HEK293 (cell line): ENCODE data around the gene NOL4L.

ENCODE experiments used
- CTCF ChIA-PET: fragments of 350-600 bp; formaldehyde crosslinking; extraction: SDS; loops from one replicate; lab custom pipeline; 2021; ENCODE audit warnings: antibody characterized with exemption; lab: Yijun Ruan, JAX
- POLR2A ChIA-PET: fragments of 300-600 bp; formaldehyde crosslinking; extraction: SDS; loops from one replicate; lab custom pipeline; 2020; ENCODE audit warnings: antibody characterized with exemption, inconsistent platforms; lab: Yijun Ruan, JAX
- H3K27ac ChIP-seq: fragments of 200-500 bp; sonication (Bioruptor generic); 2 replicates; pipeline ENCODE4 v1.5.1; 2014; ENCODE audit warnings: low read depth, low read length, control low read depth, inconsistent platforms; ENCODE audit errors: extremely low read depth
- H3K36me3 ChIP-seq, 2 experiments: fragments of 200-500 bp in 1 of 2; sonication (Bioruptor generic) in 1 of 2; 1 replicate in 1 of 2; 2 replicates in 1 of 2; pipeline ENCODE4 v1.5.1; 2014 to 2017; ENCODE audit warnings: inconsistent platforms in 2 of 2, low read length in 2 of 2; ENCODE audit not compliant: control insufficient read depth in 2 of 2, insufficient read depth in 1 of 2
- H3K4me1 ChIP-seq: fragments of 200-500 bp; sonication (Bioruptor generic); 2 replicates; pipeline ENCODE4 v1.5.1; 2014; ENCODE audit warnings: mild to moderate bottlenecking, low read length, inconsistent platforms; ENCODE audit not compliant: control insufficient read depth, insufficient read depth
- H3K4me3 ChIP-seq: 2 replicates; pipeline ENCODE4 v1.5.1; 2011; ENCODE audit warnings: low read depth, mild to moderate bottlenecking, control low read depth, low read length, moderate library complexity
- H3K9me3 ChIP-seq: fragments of 200-500 bp; sonication (Bioruptor generic); 2 replicates; pipeline ENCODE4 v1.5.1; 2014; ENCODE audit warnings: low read depth, low read length, inconsistent platforms; ENCODE audit not compliant: control insufficient read depth, insufficient read depth
- BCL11A ChIP-seq: fragments of 450-650 bp; formaldehyde crosslinking; IDR thresholded peaks from 2 replicates; pipeline ENCODE4 v1.5.1; 2016; ENCODE audit warnings: low read depth, missing biosample characterization, missing genetic modification characterization
- GLI4 ChIP-seq: fragments of 450-650 bp; formaldehyde crosslinking; IDR thresholded peaks from 2 replicates; pipeline ENCODE4 v1.5.1; 2016; ENCODE audit warnings: missing biosample characterization, missing genetic modification characterization
- GLIS1 ChIP-seq: fragments of 450-650 bp; formaldehyde crosslinking; IDR thresholded peaks from 2 replicates; pipeline ENCODE4 v1.5.1; 2016; ENCODE audit warnings: missing biosample characterization, missing genetic modification characterization
- IKZF3 ChIP-seq: fragments of 450-650 bp; IDR thresholded peaks from 2 replicates; pipeline ENCODE4 v1.5.0; 2018; ENCODE audit warnings: missing biosample characterization, mild to moderate bottlenecking, missing genetic modification characterization, moderate library complexity
- KLF1 ChIP-seq: fragments of 450-650 bp; formaldehyde crosslinking; IDR thresholded peaks from 2 replicates; pipeline ENCODE4 v1.5.1; 2016; ENCODE audit warnings: missing biosample characterization, missing genetic modification characterization
- KLF9 ChIP-seq: fragments of 450-650 bp; formaldehyde crosslinking; IDR thresholded peaks from 2 replicates; pipeline ENCODE4 v1.5.1; 2016; ENCODE audit warnings: missing biosample characterization, missing genetic modification characterization, low read depth
- ZBTB26 ChIP-seq: fragments of 450-650 bp; formaldehyde crosslinking; optimal IDR thresholded peaks from 2 replicates; pipeline ENCODE3; 2016; ENCODE audit warnings: missing biosample characterization, mild to moderate bottlenecking, missing genetic modification characterization
- ZBTB48 ChIP-seq: fragments of 450-650 bp; formaldehyde crosslinking; IDR thresholded peaks from 2 replicates; pipeline ENCODE4 v1.5.1; 2016; ENCODE audit warnings: missing biosample characterization, missing genetic modification characterization
- ZIC2 ChIP-seq: fragments of 450-650 bp; formaldehyde crosslinking; IDR thresholded peaks from 2 replicates; pipeline ENCODE4 v1.5.1; 2016; ENCODE audit warnings: missing biosample characterization, missing genetic modification characterization
- ZNF341 ChIP-seq: fragments of 450-650 bp; formaldehyde crosslinking; IDR thresholded peaks from 2 replicates; pipeline ENCODE4; 2016; ENCODE audit warnings: low read depth, missing biosample characterization, missing genetic modification characterization
- ZNF416 ChIP-seq: fragments of 450-650 bp; formaldehyde crosslinking; IDR thresholded peaks from 2 replicates; pipeline ENCODE4 v1.5.1; 2016; ENCODE audit warnings: missing biosample characterization, missing genetic modification characterization
- ZNF791 ChIP-seq: fragments of 450-650 bp; formaldehyde crosslinking; IDR thresholded peaks from 2 replicates; pipeline ENCODE4 v1.5.1; 2016; ENCODE audit warnings: missing biosample characterization, missing genetic modification characterization
- ZSCAN30 ChIP-seq: fragments of 450-650 bp; IDR thresholded peaks from 2 replicates; pipeline ENCODE4 v1.5.1; 2018; ENCODE audit warnings: missing biosample characterization, mild to moderate bottlenecking, missing genetic modification characterization, moderate library complexity
- ZXDB ChIP-seq: fragments of 450-650 bp; formaldehyde crosslinking; IDR thresholded peaks from 2 replicates; pipeline ENCODE4 v1.5.1; 2016; ENCODE audit warnings: missing biosample characterization, missing genetic modification characterization
- TF ChIP-seq, protein P1 (sequence below): fragments of 450-650 bp; formaldehyde crosslinking; IDR thresholded peaks from 2 replicates; pipeline ENCODE4 v1.5.1; 2016; ENCODE audit warnings: missing biosample characterization, missing genetic modification characterization
- TF ChIP-seq, protein P2 (sequence below): fragments of 450-650 bp; formaldehyde crosslinking; IDR thresholded peaks from 2 replicates; pipeline ENCODE4 v1.5.1; 2016; ENCODE audit warnings: missing biosample characterization, missing genetic modification characterization
- TF ChIP-seq, protein P3 (sequence below): fragments of 450-650 bp; formaldehyde crosslinking; IDR thresholded peaks from 2 replicates; pipeline ENCODE4 v1.5.1; 2016; ENCODE audit warnings: missing biosample characterization, missing genetic modification characterization, low read depth
- TF ChIP-seq, protein P4 (sequence below): fragments of 450-650 bp; formaldehyde crosslinking; IDR thresholded peaks from 2 replicates; pipeline ENCODE4 v1.5.1; 2016; ENCODE audit warnings: missing biosample characterization, missing genetic modification characterization
- TF ChIP-seq, protein P5 (sequence below): fragments of 450-650 bp; formaldehyde crosslinking; IDR thresholded peaks from 2 replicates; pipeline ENCODE4 v1.5.1; 2016; ENCODE audit warnings: missing biosample characterization, missing genetic modification characterization

NOL4L gene

GRCh38 chr20:32537657-32538525 lies 47.2 kb downstream of the NOL4L start:
- CTCF ChIA-PET, result interaction anchor here (0.6 kb wide), 1 partner anchor 17 kb away, joined by 3 read pairs; no protein-coding TSS in a partner anchor
- Histone ChIP-seq H3K9me3 (no peaks in the 10 kb centered on the region), H3K27ac (no peak overlapping the region), H3K4me1 (0 out of 2 replicates have a peak, but pooled peaks cover 4% of the 10 kb centered on the region), H3K4me3 (no peak overlapping the region), H3K36me3 (no peaks in the 10 kb centered on the region)
- POLR2A ChIA-PET, result no interaction called here
- no peak for TF ChIP-seq IKZF3 (tag by site-specific recombination)

GRCh38 chr20:32536851-32537656 lies 48.1 kb downstream of the NOL4L start:
- no peaks in the 10 kb centered on the region for H3K9me3 ChIP-seq
- H3K4me3 ChIP-seq, result peak overlapping the region; percentile 53
- 0 out of 2 replicates have a peak, but pooled peaks cover 4% of the 10 kb centered on the region for H3K4me1 ChIP-seq
- POLR2A ChIA-PET, result no interaction called here
- H3K36me3 ChIP-seq, result no peaks in the 10 kb centered on the region
- no peak overlapping the region for H3K27ac ChIP-seq
- CTCF ChIA-PET, result interaction anchor here (0.6 to 2.1 kb wide), 4 partner anchors 9 to 64 kb away, joined by 3 to 7 read pairs (median 4); no protein-coding TSS in a partner anchor
- TF ChIP-seq BCL11A (tag by site-specific recombination), result 0 out of 2 replicates have a peak, but pooled peaks have one; percentile 24
- TF ChIP-seq ZNF341 (tag by site-specific recombination), result peak; percentile 33; the same call in 1 of the 2 replicates
- TF ChIP-seq, protein P1, sequence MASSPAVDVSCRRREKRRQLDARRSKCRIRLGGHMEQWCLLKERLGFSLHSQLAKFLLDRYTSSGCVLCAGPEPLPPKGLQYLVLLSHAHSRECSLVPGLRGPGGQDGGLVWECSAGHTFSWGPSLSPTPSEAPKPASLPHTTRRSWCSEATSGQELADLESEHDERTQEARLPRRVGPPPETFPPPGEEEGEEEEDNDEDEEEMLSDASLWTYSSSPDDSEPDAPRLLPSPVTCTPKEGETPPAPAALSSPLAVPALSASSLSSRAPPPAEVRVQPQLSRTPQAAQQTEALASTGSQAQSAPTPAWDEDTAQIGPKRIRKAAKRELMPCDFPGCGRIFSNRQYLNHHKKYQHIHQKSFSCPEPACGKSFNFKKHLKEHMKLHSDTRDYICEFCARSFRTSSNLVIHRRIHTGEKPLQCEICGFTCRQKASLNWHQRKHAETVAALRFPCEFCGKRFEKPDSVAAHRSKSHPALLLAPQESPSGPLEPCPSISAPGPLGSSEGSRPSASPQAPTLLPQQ (tag by site-specific recombination), result no peak
- TF ChIP-seq, protein P2, sequence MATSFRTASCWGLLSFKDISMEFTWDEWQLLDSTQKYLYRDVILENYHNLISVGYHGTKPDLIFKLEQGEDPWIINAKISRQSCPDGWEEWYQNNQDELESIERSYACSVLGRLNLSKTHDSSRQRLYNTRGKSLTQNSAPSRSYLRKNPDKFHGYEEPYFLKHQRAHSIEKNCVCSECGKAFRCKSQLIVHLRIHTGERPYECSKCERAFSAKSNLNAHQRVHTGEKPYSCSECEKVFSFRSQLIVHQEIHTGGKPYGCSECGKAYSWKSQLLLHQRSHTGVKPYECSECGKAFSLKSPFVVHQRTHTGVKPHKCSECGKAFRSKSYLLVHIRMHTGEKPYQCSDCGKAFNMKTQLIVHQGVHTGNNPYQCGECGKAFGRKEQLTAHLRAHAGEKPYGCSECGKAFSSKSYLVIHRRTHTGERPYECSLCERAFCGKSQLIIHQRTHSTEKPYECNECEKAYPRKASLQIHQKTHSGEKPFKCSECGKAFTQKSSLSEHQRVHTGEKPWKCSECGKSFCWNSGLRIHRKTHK (tag by site-specific recombination), result no peak
- peak; percentile 58 for TF ChIP-seq GLIS1 (tag by site-specific recombination)
- no peak for TF ChIP-seq ZNF791 (tag by site-specific recombination)
- TF ChIP-seq GLI4 (tag by site-specific recombination), result no peak
- TF ChIP-seq ZNF416 (tag by site-specific recombination), result no peak
- no peak for TF ChIP-seq ZXDB (tag by site-specific recombination)
- TF ChIP-seq ZBTB48 (tag by site-specific recombination), result no peak
- peak; percentile 42 for TF ChIP-seq ZBTB26
- TF ChIP-seq, protein P3, sequence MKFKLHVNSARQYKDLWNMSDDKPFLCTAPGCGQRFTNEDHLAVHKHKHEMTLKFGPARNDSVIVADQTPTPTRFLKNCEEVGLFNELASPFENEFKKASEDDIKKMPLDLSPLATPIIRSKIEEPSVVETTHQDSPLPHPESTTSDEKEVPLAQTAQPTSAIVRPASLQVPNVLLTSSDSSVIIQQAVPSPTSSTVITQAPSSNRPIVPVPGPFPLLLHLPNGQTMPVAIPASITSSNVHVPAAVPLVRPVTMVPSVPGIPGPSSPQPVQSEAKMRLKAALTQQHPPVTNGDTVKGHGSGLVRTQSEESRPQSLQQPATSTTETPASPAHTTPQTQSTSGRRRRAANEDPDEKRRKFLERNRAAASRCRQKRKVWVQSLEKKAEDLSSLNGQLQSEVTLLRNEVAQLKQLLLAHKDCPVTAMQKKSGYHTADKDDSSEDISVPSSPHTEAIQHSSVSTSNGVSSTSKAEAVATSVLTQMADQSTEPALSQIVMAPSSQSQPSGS (tag by site-specific recombination), result no peak
- peak; percentile 66 for TF ChIP-seq ZIC2
- no peak for TF ChIP-seq ZSCAN30 (tag by site-specific recombination)
- TF ChIP-seq, protein P4, sequence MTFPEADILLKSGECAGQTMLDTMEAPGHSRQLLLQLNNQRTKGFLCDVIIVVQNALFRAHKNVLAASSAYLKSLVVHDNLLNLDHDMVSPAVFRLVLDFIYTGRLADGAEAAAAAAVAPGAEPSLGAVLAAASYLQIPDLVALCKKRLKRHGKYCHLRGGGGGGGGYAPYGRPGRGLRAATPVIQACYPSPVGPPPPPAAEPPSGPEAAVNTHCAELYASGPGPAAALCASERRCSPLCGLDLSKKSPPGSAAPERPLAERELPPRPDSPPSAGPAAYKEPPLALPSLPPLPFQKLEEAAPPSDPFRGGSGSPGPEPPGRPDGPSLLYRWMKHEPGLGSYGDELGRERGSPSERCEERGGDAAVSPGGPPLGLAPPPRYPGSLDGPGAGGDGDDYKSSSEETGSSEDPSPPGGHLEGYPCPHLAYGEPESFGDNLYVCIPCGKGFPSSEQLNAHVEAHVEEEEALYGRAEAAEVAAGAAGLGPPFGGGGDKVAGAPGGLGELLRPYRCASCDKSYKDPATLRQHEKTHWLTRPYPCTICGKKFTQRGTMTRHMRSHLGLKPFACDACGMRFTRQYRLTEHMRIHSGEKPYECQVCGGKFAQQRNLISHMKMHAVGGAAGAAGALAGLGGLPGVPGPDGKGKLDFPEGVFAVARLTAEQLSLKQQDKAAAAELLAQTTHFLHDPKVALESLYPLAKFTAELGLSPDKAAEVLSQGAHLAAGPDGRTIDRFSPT (tag by site-specific recombination), result peak; percentile 81
- 0 out of 2 replicates have a peak, but pooled peaks have one; percentile 13 for TF ChIP-seq KLF9 (tag by site-specific recombination)
- peak; percentile 87 for TF ChIP-seq KLF1
- TF ChIP-seq, protein P5, sequence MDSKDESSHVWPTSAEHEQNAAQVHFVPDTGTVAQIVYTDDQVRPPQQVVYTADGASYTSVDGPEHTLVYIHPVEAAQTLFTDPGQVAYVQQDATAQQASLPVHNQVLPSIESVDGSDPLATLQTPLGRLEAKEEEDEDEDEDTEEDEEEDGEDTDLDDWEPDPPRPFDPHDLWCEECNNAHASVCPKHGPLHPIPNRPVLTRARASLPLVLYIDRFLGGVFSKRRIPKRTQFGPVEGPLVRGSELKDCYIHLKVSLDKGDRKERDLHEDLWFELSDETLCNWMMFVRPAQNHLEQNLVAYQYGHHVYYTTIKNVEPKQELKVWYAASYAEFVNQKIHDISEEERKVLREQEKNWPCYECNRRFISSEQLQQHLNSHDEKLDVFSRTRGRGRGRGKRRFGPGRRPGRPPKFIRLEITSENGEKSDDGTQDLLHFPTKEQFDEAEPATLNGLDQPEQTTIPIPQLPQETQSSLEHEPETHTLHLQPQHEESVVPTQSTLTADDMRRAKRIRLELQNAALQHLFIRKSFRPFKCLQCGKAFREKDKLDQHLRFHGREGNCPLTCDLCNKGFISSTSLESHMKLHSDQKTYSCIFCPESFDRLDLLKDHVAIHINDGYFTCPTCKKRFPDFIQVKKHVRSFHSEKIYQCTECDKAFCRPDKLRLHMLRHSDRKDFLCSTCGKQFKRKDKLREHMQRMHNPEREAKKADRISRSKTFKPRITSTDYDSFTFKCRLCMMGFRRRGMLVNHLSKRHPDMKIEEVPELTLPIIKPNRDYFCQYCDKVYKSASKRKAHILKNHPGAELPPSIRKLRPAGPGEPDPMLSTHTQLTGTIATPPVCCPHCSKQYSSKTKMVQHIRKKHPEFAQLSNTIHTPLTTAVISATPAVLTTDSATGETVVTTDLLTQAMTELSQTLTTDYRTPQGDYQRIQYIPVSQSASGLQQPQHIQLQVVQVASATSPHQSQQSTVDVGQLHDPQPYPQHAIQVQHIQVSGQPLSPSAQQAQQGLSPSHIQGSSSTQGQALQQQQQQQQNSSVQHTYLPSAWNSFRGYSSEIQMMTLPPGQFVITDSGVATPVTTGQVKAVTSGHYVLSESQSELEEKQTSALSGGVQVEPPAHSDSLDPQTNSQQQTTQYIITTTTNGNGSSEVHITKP (tag by site-specific recombination), result peak; percentile 60
